DND-41 (cell line): ENCODE measurements around the gene CREG1.
A peak's percentile ranks its signal among the peaks of the same experiment; 100 is the strongest.
"Not testable (repeated sequence)": the region's sequence is repeated elsewhere in the genome, so short reads cannot be mapped to it uniquely, and the experiment has no call there.

Experiments
- ATAC-seq: fragments of 200-7000 bp; cut with Tn5 transposase; 3 replicates; pipeline ENCODE4 v1.9.1; 2021; ENCODE audit warnings: low read depth; ENCODE audit not compliant: insufficient read depth
- DNase-seq: peaks from one replicate; pipeline ENCODE4 v3.0.0-alpha.2; 2020
- H2AFZ ChIP-seq: 2 replicates; pipeline ENCODE4 v1.6.0; 2012; ENCODE audit warnings: low read depth, low read length
- H3K27ac ChIP-seq: 2 replicates; pipeline ENCODE4 v1.5.1; 2012; ENCODE audit warnings: low read length, inconsistent platforms
- H3K27me3 ChIP-seq: fragments of 200-600 bp; sonication (generic); 2 replicates; pipeline ENCODE4 v1.6.0; 2012; ENCODE audit warnings: low read length, mild to moderate bottlenecking, inconsistent platforms; ENCODE audit not compliant: insufficient read depth, poor library complexity
- H3K36me3 ChIP-seq: 2 replicates; pipeline ENCODE4 v1.5.1; 2012; ENCODE audit warnings: low read length, inconsistent platforms; ENCODE audit not compliant: insufficient read depth
- H3K4me1 ChIP-seq: 2 replicates; pipeline ENCODE4 v1.5.1; 2012; ENCODE audit warnings: mild to moderate bottlenecking, low read length; ENCODE audit not compliant: insufficient read depth
- H3K4me2 ChIP-seq: 2 replicates; pipeline ENCODE4 v1.6.0; 2012; ENCODE audit warnings: mild to moderate bottlenecking, moderate library complexity, low read length, inconsistent platforms; ENCODE audit not compliant: insufficient read depth
- H3K4me3 ChIP-seq, 2 experiments: fragments of 200-600 bp in 1 of 2; shearing (Covaris generic) in 1 of 2; 2 replicates each; pipeline ENCODE4 v1.5.1; 2012 to 2016; ENCODE audit warnings: inconsistent platforms in 2 of 2, low read length in 2 of 2, mild to moderate bottlenecking in 2 of 2, low read depth in 1 of 2, moderate library complexity in 1 of 2
- H3K79me2 ChIP-seq: 2 replicates; pipeline ENCODE4 v1.6.0; 2012; ENCODE audit warnings: low read length, inconsistent platforms; ENCODE audit not compliant: insufficient read depth
- H3K9ac ChIP-seq: 2 replicates; pipeline ENCODE4 v1.6.0; 2012; ENCODE audit warnings: low read depth, mild to moderate bottlenecking, inconsistent platforms, low read length, moderate library complexity
- H3K9me3 ChIP-seq: 2 replicates; pipeline ENCODE4 v1.5.1; 2012; ENCODE audit warnings: low read length, moderate library complexity, mild to moderate bottlenecking, inconsistent platforms; ENCODE audit not compliant: insufficient read depth, severe bottlenecking
- H4K20me1 ChIP-seq: 2 replicates; pipeline ENCODE4 v1.6.0; 2012; ENCODE audit warnings: low read length; ENCODE audit not compliant: insufficient read depth
- CTCF ChIP-seq: IDR thresholded peaks from 2 replicates; pipeline ENCODE4 v1.5.1; 2012; ENCODE audit warnings: borderline replicate concordance, low read length, moderate library complexity, mild to moderate bottlenecking; ENCODE audit not compliant: poor library complexity, severe bottlenecking; ENCODE audit errors: extremely low read depth
- EZH2 ChIP-seq: IDR thresholded peaks from 3 replicates; pipeline ENCODE4 v1.6.1; 2012; ENCODE audit warnings: borderline replicate concordance, low read depth, mild to moderate bottlenecking, moderate library complexity, low read length, inconsistent platforms; ENCODE audit not compliant: severe bottlenecking

The CREG1 gene

GRCh38 chr1:167555971-167556714, 2.6 kb upstream of the CREG1 start:
- DNase-seq, result peak; percentile 82
- Histone ChIP-seq H3K27ac (no peak overlapping the region), H3K4me3 (no peak overlapping the region), H3K4me2 (0 out of 2 replicates have a peak overlapping the region, but pooled peaks have one; percentile 3), H3K4me1 (peaks cover 42% of the 10 kb centered on the region), H3K36me3 (no peaks in the 10 kb centered on the region), H4K20me1 (no peaks in the 10 kb centered on the region), H2AFZ (0 out of 2 replicates have a peak overlapping the region, but pooled peaks have one; percentile 5), H3K9ac (no peak overlapping the region), H3K79me2 (0 out of 2 replicates have a peak, but pooled peaks cover 7% of the 10 kb centered on the region), H3K9me3 (no peaks in the 10 kb centered on the region), H3K27me3 (no peaks in the 10 kb centered on the region)
- ATAC-seq, result peak; percentile 34
- TF ChIP-seq EZH2, result no peak
- peak; percentile 94 for TF ChIP-seq CTCF

GRCh38 chr1:167555072-167555471, 1.5 kb upstream of the CREG1 start:
- H3K9ac ChIP-seq, H3K79me2 ChIP-seq, ATAC-seq, H3K4me3 ChIP-seq, H2AFZ ChIP-seq, H3K27ac ChIP-seq, H3K4me2 ChIP-seq, H3K27me3 ChIP-seq, H4K20me1 ChIP-seq, DNase-seq, H3K36me3 ChIP-seq, H3K9me3 ChIP-seq: not testable (repeated sequence)
- peaks cover 43% of the 10 kb centered on the region for H3K4me1 ChIP-seq

- no peaks in the 10 kb centered on the region for H3K36me3 ChIP-seq
- H3K27me3 ChIP-seq, result no peaks in the 10 kb centered on the region
- DNase-seq (no peak), ATAC-seq (peak; percentile 49)
- TF ChIP-seq EZH2, result no peak
- no peak for TF ChIP-seq CTCF
- peak overlapping the region; percentile 84 for H2AFZ ChIP-seq
- H3K4me1 ChIP-seq, result peaks cover 43% of the 10 kb centered on the region
- H4K20me1 ChIP-seq, result no peaks in the 10 kb centered on the region
- peak overlapping the region; percentile 1; the same call in 1 of the 2 replicates for H3K27ac ChIP-seq
- H3K4me2 ChIP-seq, result peak overlapping the region; percentile 91
- H3K79me2 ChIP-seq, result 0 out of 2 replicates have a peak, but pooled peaks cover 7% of the 10 kb centered on the region
- H3K4me3 ChIP-seq, result peak overlapping the region; percentile 47 to 83; a peak in 3 of 4 replicates
- peak overlapping the region; percentile 74 for H3K9ac ChIP-seq
- no peaks in the 10 kb centered on the region for H3K9me3 ChIP-seq
These were observed 642 bp upstream of the CREG1 start for GRCh38 chr1:167554028-167554779.

GRCh38 chr1:167551362-167551761, 2.2 kb downstream of the CREG1 start:
- H3K27me3 ChIP-seq, result no peaks in the 10 kb centered on the region
- no peak for TF ChIP-seq CTCF
- TF ChIP-seq EZH2, result no peak
- H3K4me2 ChIP-seq, result peak overlapping the region; percentile 21; the same call in 1 of the 2 replicates
- H3K27ac ChIP-seq, result no peak overlapping the region
- peaks cover 40% of the 10 kb centered on the region for H3K4me1 ChIP-seq
- no peak for ATAC-seq
- no peak overlapping the region for H3K4me3 ChIP-seq
- no peaks in the 10 kb centered on the region for H4K20me1 ChIP-seq
- DNase-seq, result no peak
- H3K36me3 ChIP-seq, result peaks cover 8% of the 10 kb centered on the region; the same call in 1 of the 2 replicates
- no peak overlapping the region for H2AFZ ChIP-seq
- no peaks in the 10 kb centered on the region for H3K9me3 ChIP-seq
- H3K9ac ChIP-seq, result no peak overlapping the region
- H3K79me2 ChIP-seq, result 0 out of 2 replicates have a peak, but pooled peaks cover 7% of the 10 kb centered on the region
